Neutrophil (primary cell): Measurements from ENCODE around the gene ZNRD2.
A peak's percentile ranks its signal among the peaks of the same experiment; 100 is the strongest.

ENCODE experiments used
- H3K27ac ChIP-seq: fragments of 200-600 bp; sonication (generic); 2 replicates; pipeline ENCODE4 v1.5.1; 2016; ENCODE audit warnings: mild to moderate bottlenecking, moderate library complexity
- H3K27me3 ChIP-seq: fragments of 200-600 bp; sonication (generic); 2 replicates; pipeline ENCODE4 v1.6.0; 2016; ENCODE audit warnings: mild to moderate bottlenecking
- H3K36me3 ChIP-seq: fragments of 200-600 bp; sonication (generic); 2 replicates; pipeline ENCODE4 v1.5.1; 2017
- H3K4me1 ChIP-seq, 2 experiments: fragments of 200-600 bp in 1 of 2; sonication (generic) in 1 of 2; 1 replicate in 1 of 2; 2 replicates in 1 of 2; pipeline versions ENCODE4 v1.5.1 to v1.6.1; 2013 to 2016; ENCODE audit warnings: low read depth in 1 of 2, low read length in 1 of 2, mild to moderate bottlenecking in 1 of 2, moderate library complexity in 1 of 2; ENCODE audit not compliant: control insufficient read depth in 1 of 2, insufficient read depth in 1 of 2
- H3K4me3 ChIP-seq, 2 experiments: fragments of 200-600 bp in 1 of 2; sonication (generic) in 1 of 2; 1 replicate in 1 of 2; 2 replicates in 1 of 2; pipeline ENCODE4 v1.5.1; 2013 to 2016; ENCODE audit warnings: low read depth in 1 of 2, low read length in 1 of 2, mild to moderate bottlenecking in 1 of 2, moderate library complexity in 1 of 2
- H3K9me3 ChIP-seq: fragments of 200-600 bp; sonication (generic); 2 replicates; pipeline ENCODE4 v1.5.1; 2016
- TF ChIP-seq, protein P1 (sequence below): fragments of 200-600 bp; sonication (generic); IDR thresholded peaks from 2 replicates; pipeline ENCODE4 v1.5.1; 2016; ENCODE audit warnings: antibody characterized with exemption

The ZNRD2 gene

DNA sequence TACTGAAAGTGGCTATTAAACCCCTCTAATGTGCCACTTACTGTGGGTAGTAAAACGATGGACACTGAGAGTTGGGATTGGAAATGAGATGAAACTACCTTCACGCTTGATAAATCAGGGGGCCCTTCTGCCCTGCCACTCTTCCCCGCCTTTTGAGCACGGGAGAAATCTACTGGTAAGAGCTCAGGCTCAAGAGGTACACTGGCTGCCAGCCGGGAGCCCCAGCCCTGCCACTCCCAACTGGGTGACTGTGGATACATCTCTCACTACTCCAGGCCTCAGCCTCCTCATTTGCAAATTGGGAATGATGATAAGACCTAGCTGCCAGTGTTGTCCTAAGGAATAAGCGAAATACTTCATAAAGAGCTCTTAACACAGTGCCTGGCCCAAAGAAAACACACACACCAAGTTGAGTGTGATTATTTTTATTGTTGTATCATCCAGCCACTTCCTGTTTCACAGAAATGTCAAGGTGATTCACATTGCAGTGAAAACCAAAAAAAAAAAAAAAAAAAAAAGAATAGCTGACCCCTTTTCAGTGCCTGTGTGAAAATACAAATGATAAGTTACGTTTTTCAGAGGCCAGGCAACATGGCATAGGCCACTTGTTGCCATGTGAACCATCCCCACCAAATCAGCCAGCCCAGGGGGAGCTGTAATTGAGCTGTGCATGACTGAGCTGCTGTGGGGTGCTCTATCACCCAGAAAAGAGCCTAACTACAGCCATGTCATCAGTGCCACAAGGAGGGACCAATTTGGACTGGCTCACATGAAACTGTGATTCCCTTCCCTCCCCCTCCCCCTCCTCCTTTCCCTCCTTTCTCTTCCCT is 4.4 kb upstream of the ZNRD2 start:
- H3K4me3 ChIP-seq = no peak overlapping the region
- H3K27me3 ChIP-seq = peaks cover 20% of the 10 kb centered on the region
- no peaks in the 10 kb centered on the region for H3K36me3 ChIP-seq
- H3K4me1 ChIP-seq = peaks cover 25 to 29% of the 10 kb centered on the region in 2 experiments
- no peaks in the 10 kb centered on the region for H3K9me3 ChIP-seq
- TF ChIP-seq, protein P1, sequence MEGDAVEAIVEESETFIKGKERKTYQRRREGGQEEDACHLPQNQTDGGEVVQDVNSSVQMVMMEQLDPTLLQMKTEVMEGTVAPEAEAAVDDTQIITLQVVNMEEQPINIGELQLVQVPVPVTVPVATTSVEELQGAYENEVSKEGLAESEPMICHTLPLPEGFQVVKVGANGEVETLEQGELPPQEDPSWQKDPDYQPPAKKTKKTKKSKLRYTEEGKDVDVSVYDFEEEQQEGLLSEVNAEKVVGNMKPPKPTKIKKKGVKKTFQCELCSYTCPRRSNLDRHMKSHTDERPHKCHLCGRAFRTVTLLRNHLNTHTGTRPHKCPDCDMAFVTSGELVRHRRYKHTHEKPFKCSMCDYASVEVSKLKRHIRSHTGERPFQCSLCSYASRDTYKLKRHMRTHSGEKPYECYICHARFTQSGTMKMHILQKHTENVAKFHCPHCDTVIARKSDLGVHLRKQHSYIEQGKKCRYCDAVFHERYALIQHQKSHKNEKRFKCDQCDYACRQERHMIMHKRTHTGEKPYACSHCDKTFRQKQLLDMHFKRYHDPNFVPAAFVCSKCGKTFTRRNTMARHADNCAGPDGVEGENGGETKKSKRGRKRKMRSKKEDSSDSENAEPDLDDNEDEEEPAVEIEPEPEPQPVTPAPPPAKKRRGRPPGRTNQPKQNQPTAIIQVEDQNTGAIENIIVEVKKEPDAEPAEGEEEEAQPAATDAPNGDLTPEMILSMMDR = no peak
- no peak overlapping the region for H3K27ac ChIP-seq

DNA sequence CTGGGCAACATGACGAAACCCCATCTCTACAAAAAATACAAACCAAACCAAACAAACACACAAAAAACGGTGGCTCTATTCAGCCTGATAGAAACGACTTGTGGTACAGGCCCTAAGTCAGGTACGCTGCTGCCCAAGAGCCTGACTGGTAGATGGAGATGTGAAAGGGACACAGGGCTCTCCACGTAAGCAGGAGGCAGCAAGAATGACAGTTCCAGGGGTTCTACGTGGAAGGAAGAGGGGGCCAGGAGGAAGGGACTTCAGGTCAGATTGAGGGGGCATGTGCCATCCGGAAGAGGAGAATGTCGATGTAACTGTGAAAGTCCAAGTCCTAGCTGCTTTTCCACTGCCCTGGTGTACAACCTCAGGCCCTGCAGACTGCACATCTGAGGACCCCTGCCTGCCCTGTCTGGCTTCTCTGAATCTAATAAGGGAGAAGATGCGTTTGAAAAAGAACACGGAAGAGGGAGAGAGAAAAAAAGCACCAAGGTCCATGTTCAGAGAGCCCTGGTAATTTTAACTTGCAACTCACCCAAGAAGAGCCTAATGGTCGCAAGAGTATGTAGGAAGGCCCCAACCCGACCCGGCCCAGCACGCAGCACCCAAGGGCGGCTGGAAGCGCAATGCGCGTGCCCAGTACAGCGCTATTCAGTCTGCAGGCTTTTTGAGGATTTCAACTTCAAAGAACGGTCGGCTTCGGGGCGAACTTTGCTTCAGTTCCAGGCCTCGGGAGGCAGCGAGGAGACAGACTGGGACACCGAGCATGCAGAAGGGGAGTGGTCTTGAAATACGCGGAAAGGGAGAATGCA is 909 bp upstream of the ZNRD2 start:
- Histone ChIP-seq H3K27me3 (no peaks in the 10 kb centered on the region), H3K9me3 (no peaks in the 10 kb centered on the region), H3K4me1 (peaks cover 54 to 56% of the 10 kb centered on the region in 2 experiments), H3K36me3 (peaks cover 7% of the 10 kb centered on the region), H3K4me3 (peak overlapping the region; percentile 76 to 99), H3K27ac (peak overlapping the region; percentile 95)
- TF ChIP-seq, protein P1 = no peak

DNA sequence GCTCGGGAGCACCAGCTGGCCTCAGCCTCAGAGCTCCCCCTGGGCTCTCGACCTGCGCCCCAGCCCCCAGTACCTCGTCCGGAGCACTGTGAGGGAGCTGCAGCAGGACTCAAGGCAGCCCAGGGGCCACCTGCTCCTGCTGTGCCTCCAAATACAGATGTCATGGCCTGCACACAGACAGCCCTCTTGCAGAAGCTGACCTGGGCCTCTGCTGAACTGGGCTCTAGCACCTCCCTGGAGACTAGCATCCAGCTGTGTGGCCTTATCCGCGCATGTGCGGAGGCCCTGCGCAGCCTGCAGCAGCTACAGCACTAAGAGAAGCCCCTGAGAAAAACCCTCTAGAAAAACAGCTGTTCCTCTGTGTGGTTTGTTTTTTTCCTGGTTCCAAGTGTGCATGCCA is 1.1 kb downstream of the ZNRD2 start:
- Histone ChIP-seq H3K36me3 (peaks cover 7% of the 10 kb centered on the region), H3K4me3 (peak overlapping the region; percentile 76 to 99), H3K27ac (peak overlapping the region; percentile 95), H3K27me3 (no peaks in the 10 kb centered on the region), H3K9me3 (no peaks in the 10 kb centered on the region), H3K4me1 (peaks cover 58 to 64% of the 10 kb centered on the region in 2 experiments)
- TF ChIP-seq, protein P1 = no peak

DNA sequence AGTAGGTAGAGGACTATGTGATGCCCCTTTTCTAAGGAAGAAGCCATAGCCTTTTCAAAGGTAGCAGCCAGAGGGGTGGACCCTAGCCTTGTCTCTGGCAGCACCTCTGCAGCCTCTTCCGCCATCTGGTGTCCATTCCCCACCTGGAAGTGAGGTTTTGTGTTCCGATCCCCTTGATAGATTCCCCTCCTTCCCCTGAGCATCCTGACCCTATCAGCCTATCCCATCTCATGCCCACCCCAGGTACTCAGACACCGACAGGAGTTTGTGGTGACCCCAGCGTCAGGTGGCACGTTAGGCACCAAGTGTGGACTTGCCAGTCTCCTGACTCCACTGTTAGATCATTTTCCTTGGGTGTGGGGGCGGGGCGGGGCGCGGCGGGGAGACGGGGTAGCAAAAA is 1.7 kb downstream of the ZNRD2 start:
- H3K27me3 ChIP-seq = no peaks in the 10 kb centered on the region
- H3K4me3 ChIP-seq = peak overlapping the region; percentile 76 to 99
- H3K27ac ChIP-seq = peak overlapping the region; percentile 95
- peaks cover 7% of the 10 kb centered on the region for H3K36me3 ChIP-seq
- peaks cover 64 to 67% of the 10 kb centered on the region in 2 experiments for H3K4me1 ChIP-seq
- H3K9me3 ChIP-seq = no peaks in the 10 kb centered on the region
- TF ChIP-seq, protein P1 = no peak

DNA sequence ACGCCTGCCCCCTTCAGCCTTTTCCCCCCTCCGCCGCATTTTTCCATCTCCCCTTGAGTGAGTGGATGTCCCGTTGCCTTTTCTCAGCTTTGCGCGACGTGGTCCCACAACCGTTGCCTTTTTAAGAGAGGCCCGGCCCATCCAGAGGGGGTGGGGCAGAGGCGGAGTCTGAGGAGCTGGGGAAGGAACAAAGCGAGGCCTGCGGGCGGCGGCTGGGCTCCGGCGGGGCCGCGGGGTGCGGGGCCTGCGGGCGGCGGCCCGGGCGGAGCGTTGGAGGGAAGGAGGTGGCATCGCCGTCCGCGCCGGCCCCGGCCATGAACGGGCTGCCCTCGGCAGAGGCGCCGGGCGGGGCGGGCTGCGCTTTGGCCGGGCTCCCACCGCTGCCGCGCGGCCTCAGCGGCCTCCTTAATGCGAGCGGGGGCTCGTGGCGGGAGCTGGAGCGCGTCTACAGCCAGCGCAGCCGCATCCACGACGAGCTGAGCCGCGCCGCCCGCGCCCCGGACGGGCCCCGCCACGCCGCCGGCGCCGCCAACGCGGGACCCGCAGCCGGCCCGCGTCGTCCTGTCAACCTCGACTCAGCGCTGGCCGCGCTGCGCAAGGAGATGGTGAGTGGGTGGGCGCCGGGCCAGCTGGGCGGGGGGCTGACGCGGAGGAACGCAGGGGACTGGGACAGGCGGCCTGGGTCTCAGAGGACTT is 2.2 kb downstream of the ZNRD2 start, which contains the start of gene FAM89B:
TSS of gene FAM89B (plus strand) at position 183 of the 696 bp plus-strand sequence. CDS start at position 315, 132 bp downstream.
- TF ChIP-seq, protein P1 = peak; percentile 55

More for the DNA sequence above, 2.2 kb downstream of the ZNRD2 start, which contains the start of gene FAM89B:
- H3K4me3 ChIP-seq = peak within 1 kb of the TSS; percentile 76 to 99
- H3K9me3 ChIP-seq = no peaks in the 10 kb centered on the region
- no peaks in the 10 kb centered on the region for H3K27me3 ChIP-seq
- H3K27ac ChIP-seq = peak within 1 kb of the TSS; percentile 95
- peaks cover 69 to 73% of the 10 kb centered on the region in 2 experiments for H3K4me1 ChIP-seq
- H3K36me3 ChIP-seq = peaks cover 7% of the 10 kb centered on the region
